Skeletal muscle satellite cell (primary cell): Measurements from ENCODE around the gene CHST13.

Experiments
- H3K27me3 ChIP-seq: 2 replicates; pipeline ENCODE4 v1.7.0; 2013; ENCODE audit warnings: low read length; ENCODE audit not compliant: control insufficient read depth, insufficient read depth
- H3K36me3 ChIP-seq: 2 replicates; pipeline ENCODE4 v1.7.0; 2013; ENCODE audit warnings: mild to moderate bottlenecking, control low read depth, low read length; ENCODE audit not compliant: insufficient read depth
- H3K4me1 ChIP-seq: 2 replicates; pipeline ENCODE4 v1.7.0; 2013; ENCODE audit warnings: low read length; ENCODE audit not compliant: control insufficient read depth, insufficient read depth
- H3K4me2 ChIP-seq: 2 replicates; pipeline ENCODE4 v1.7.0; 2013; ENCODE audit warnings: mild to moderate bottlenecking, low read length
- H3K4me3 ChIP-seq: 2 replicates; pipeline ENCODE4 v1.7.0; 2013; ENCODE audit warnings: low read length
- H3K9ac ChIP-seq: 2 replicates; pipeline ENCODE4 v1.7.0; 2013; ENCODE audit warnings: mild to moderate bottlenecking, low read depth, low read length, moderate library complexity
- H3K9me3 ChIP-seq: replicated peaks from 2 replicates; pipeline ENCODE4 v1.7.0; 2013; ENCODE audit warnings: mild to moderate bottlenecking, control low read depth, low read length

The CHST13 gene

GRCh38 chr3:126488886-126489569 is 34.9 kb upstream of the CHST13 start:
- H3K9me3 ChIP-seq, result no peaks in the 10 kb centered on the region
- H3K9ac ChIP-seq, result no peak overlapping the region
- peaks cover 14% of the 10 kb centered on the region for H3K4me1 ChIP-seq
- H3K4me2 ChIP-seq, result no peak overlapping the region
- H3K36me3 ChIP-seq, result no peaks in the 10 kb centered on the region
- H3K27me3 ChIP-seq, result peaks cover 42% of the 10 kb centered on the region
- H3K4me3 ChIP-seq, result no peak overlapping the region

GRCh38 chr3:126490619-126491018 is 33.3 kb upstream of the CHST13 start:
- Histone ChIP-seq H3K27me3 (peaks cover 42% of the 10 kb centered on the region), H3K4me3 (no peak overlapping the region), H3K9me3 (no peaks in the 10 kb centered on the region), H3K4me1 (peaks cover 18% of the 10 kb centered on the region), H3K9ac (no peak overlapping the region), H3K36me3 (no peaks in the 10 kb centered on the region), H3K4me2 (no peak overlapping the region)

GRCh38 chr3:126491221-126492013 is 32.5 kb upstream of the CHST13 start:
- peaks cover 42% of the 10 kb centered on the region for H3K27me3 ChIP-seq
- no peaks in the 10 kb centered on the region for H3K9me3 ChIP-seq
- H3K4me3 ChIP-seq, result no peak overlapping the region
- H3K36me3 ChIP-seq, result no peaks in the 10 kb centered on the region
- H3K4me2 ChIP-seq, result no peak overlapping the region
- peaks cover 16% of the 10 kb centered on the region for H3K4me1 ChIP-seq
- H3K9ac ChIP-seq, result no peak overlapping the region

- Histone ChIP-seq H3K4me2 (no peak overlapping the region), H3K9me3 (no peaks in the 10 kb centered on the region), H3K4me1 (peaks cover 5% of the 10 kb centered on the region), H3K4me3 (no peak overlapping the region), H3K9ac (no peak overlapping the region), H3K36me3 (no peaks in the 10 kb centered on the region), H3K27me3 (peaks cover 46% of the 10 kb centered on the region)
Observed at GRCh38 chr3:126493051-126493450, 30.9 kb upstream of the CHST13 start.

DNA sequence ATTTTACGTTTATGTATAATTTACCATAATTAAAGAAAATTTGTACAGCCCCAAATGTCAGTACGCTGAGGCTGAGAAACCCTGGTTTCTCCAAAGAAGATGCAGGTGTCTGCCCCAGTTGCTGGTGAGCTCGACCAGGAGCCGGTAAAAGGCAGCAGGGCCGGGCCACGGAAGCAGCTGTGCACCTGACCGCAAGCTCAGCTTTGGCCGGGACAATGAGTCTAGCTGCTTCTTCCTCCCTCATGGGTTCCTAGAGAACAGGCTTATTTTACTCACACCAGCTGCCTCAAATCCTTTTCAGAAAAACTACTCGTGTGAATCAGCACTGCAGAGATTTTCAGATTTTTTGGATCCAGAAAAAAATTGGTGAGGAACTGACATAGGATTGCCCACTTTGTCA is 30.2 kb upstream of the CHST13 start:
- H3K27me3 ChIP-seq, result peaks cover 45% of the 10 kb centered on the region
- H3K9ac ChIP-seq, result no peak overlapping the region
- H3K36me3 ChIP-seq, result no peaks in the 10 kb centered on the region
- no peaks in the 10 kb centered on the region for H3K9me3 ChIP-seq
- peaks cover 5% of the 10 kb centered on the region for H3K4me1 ChIP-seq
- peak overlapping the region; percentile 24 for H3K4me2 ChIP-seq
- no peak overlapping the region for H3K4me3 ChIP-seq

- H3K9ac ChIP-seq, result no peak overlapping the region
- peaks cover 39% of the 10 kb centered on the region for H3K27me3 ChIP-seq
- H3K36me3 ChIP-seq, result no peaks in the 10 kb centered on the region
- H3K4me3 ChIP-seq, result no peak overlapping the region
- H3K4me2 ChIP-seq, result peak overlapping the region; percentile 24
- H3K4me1 ChIP-seq, result peaks cover 5% of the 10 kb centered on the region
- H3K9me3 ChIP-seq, result no peaks in the 10 kb centered on the region
Observed at GRCh38 chr3:126494204-126494969, 29.6 kb upstream of the CHST13 start.

GRCh38 chr3:126494970-126495230 is 29.1 kb upstream of the CHST13 start:
- Histone ChIP-seq H3K9ac (no peak overlapping the region), H3K27me3 (peaks cover 34% of the 10 kb centered on the region), H3K4me1 (peaks cover 5% of the 10 kb centered on the region), H3K9me3 (no peaks in the 10 kb centered on the region), H3K4me3 (no peak overlapping the region), H3K36me3 (no peaks in the 10 kb centered on the region), H3K4me2 (no peak overlapping the region)

GRCh38 chr3:126495786-126496185 is 28.2 kb upstream of the CHST13 start:
- H3K9me3 ChIP-seq, result no peaks in the 10 kb centered on the region
- H3K9ac ChIP-seq, result no peak overlapping the region
- H3K4me1 ChIP-seq, result peaks cover 5% of the 10 kb centered on the region
- H3K36me3 ChIP-seq, result no peaks in the 10 kb centered on the region
- H3K4me3 ChIP-seq, result no peak overlapping the region
- H3K4me2 ChIP-seq, result no peak overlapping the region
- peaks cover 26% of the 10 kb centered on the region for H3K27me3 ChIP-seq

GRCh38 chr3:126496894-126497850 is 26.8 kb upstream of the CHST13 start:
- H3K36me3 ChIP-seq, result no peaks in the 10 kb centered on the region
- H3K4me3 ChIP-seq, result no peak overlapping the region
- H3K4me1 ChIP-seq, result peaks cover 5% of the 10 kb centered on the region
- no peak overlapping the region for H3K9ac ChIP-seq
- H3K9me3 ChIP-seq, result no peaks in the 10 kb centered on the region
- peaks cover 20% of the 10 kb centered on the region for H3K27me3 ChIP-seq
- H3K4me2 ChIP-seq, result no peak overlapping the region

GRCh38 chr3:126497956-126498355 is 26.0 kb upstream of the CHST13 start:
- H3K4me1 ChIP-seq, result peaks cover 5% of the 10 kb centered on the region
- H3K9ac ChIP-seq, result no peak overlapping the region
- no peaks in the 10 kb centered on the region for H3K36me3 ChIP-seq
- H3K9me3 ChIP-seq, result no peaks in the 10 kb centered on the region
- H3K27me3 ChIP-seq, result peaks cover 16% of the 10 kb centered on the region
- H3K4me3 ChIP-seq, result no peak overlapping the region
- no peak overlapping the region for H3K4me2 ChIP-seq

GRCh38 chr3:126498461-126498860 is 25.5 kb upstream of the CHST13 start:
- Histone ChIP-seq H3K9me3 (no peaks in the 10 kb centered on the region), H3K4me1 (peaks cover 5% of the 10 kb centered on the region), H3K4me2 (no peak overlapping the region), H3K36me3 (no peaks in the 10 kb centered on the region), H3K4me3 (no peak overlapping the region), H3K9ac (no peak overlapping the region), H3K27me3 (peaks cover 11% of the 10 kb centered on the region)
